ENCODE results near the gene CEP83.

DNA sequence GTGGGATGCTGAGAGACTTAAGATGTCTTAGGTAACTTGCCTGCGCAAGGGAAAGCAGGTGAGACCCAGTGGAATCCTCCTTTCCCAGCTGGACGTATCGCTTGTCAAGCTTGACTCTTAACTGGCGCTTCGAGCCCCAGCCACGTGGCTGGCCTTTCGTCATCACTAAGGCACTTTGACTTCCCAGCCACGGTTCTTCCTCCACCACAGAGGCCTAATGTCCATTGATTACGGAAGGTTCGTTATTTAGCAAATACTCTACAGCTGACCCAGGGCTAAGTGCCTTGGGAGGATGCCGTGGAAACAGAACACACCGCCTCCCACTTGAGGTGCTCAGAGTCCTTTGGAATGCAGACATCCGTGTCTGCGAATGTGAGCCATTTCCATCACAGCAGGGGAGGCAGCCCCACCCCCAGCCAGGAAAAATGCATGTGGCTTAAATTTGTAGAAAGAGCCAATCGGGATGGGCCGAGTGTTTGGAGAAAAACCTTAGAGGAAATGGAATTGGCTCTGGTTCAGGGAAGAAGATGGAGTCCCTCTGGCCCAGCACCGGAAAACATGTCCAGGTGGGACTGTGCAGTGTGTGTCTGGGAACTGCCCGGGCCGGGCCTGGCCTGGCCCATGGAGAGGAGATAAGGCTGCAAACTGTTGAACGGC lies 195.6 kb downstream of the CEP83 start:
- TF ChIP-seq, protein P1, sequence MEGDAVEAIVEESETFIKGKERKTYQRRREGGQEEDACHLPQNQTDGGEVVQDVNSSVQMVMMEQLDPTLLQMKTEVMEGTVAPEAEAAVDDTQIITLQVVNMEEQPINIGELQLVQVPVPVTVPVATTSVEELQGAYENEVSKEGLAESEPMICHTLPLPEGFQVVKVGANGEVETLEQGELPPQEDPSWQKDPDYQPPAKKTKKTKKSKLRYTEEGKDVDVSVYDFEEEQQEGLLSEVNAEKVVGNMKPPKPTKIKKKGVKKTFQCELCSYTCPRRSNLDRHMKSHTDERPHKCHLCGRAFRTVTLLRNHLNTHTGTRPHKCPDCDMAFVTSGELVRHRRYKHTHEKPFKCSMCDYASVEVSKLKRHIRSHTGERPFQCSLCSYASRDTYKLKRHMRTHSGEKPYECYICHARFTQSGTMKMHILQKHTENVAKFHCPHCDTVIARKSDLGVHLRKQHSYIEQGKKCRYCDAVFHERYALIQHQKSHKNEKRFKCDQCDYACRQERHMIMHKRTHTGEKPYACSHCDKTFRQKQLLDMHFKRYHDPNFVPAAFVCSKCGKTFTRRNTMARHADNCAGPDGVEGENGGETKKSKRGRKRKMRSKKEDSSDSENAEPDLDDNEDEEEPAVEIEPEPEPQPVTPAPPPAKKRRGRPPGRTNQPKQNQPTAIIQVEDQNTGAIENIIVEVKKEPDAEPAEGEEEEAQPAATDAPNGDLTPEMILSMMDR (IDR thresholded peaks at IDR 0.05 in 8 of 11, conservative IDR thresholded peaks at IDR 0.05 in 3 of 11) = no peak
- no peak for TF ChIP-seq POLR2A (IDR thresholded peaks at IDR 0.05)
- no peak for TF ChIP-seq POLR2AphosphoS5 (IDR thresholded peaks at IDR 0.05)

All from spleen (tissue), 7 donors.